Inflammatory macrophage (primary cell): ENCODE measurements around the gene SLC1A5.

Source experiments
- DNase-seq, 2 donors: peaks; one replicate each; pipeline ENCODE4 v3.0.0-alpha.2; 2020 to 2022

The SLC1A5 gene

DNA sequence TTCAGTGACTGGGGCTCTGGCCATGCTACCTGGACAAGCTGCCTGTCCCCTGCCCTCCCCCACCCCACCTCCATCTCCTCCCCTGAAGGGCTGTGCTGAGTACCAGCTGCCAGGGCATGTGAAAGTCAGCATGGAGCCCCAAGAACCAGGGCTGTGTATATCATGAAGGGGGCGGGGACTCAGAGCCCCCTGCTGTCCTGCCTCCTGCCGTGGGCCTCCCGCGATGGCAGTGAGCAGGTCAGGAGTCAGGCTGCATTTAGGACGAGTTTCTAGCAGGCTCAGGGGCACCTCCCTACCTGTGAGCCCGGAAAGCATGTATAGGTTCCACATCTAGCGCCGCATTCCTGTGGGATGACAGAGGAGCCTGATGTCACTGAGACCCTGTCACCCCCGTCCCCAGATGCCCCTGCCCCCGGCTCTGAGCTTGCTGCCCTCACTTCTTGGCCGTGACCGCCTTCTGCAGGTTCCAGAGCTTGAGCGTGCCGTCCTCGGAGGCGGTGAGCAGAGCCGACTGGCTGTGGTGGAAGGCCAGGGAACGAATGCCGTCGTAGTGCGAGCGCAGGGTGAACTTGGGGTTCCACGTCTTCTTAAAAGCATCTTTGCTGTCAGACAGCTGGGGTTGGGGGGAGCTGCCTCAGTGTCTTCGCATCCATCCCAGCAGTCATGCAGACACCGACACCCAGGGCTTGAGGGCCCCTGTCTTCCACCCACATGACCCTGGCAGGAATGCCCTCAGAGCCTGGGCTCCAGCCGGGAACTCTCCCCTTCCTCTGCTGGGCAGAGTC lies 63.2 kb downstream of the SLC1A5 start:
- no peak for DNase-seq
